Astrocyte (in vitro differentiated cells and primary cell): ENCODE measurements around the gene MYT1. TPM values are rescaled to one million over a fixed set of nuclear protein-coding genes. Genes with fewer than 3 reads are reported as not detected.

Experiments used
- DNase-seq: peaks from one replicate; pipeline ENCODE4 v3.0.0-alpha.2; 2010; ENCODE audit warnings: low read depth
- FAIRE-seq: peaks from 2 replicates; lab custom pipeline; 2011; peaks lifted over from hg19 to GRCh38; lab: Jason Lieb, UNC
- H2AFZ ChIP-seq: 2 replicates; pipeline ENCODE4 v1.6.0; 2012; ENCODE audit warnings: low read depth, low read length, inconsistent platforms
- H3K27ac ChIP-seq: 2 replicates; pipeline ENCODE4 v1.5.1; 2011; ENCODE audit warnings: low read depth, low read length, inconsistent platforms
- H3K27me3 ChIP-seq: 2 replicates; pipeline ENCODE4 v1.6.0; 2011; ENCODE audit warnings: low read length, inconsistent platforms; ENCODE audit not compliant: insufficient read depth
- H3K36me3 ChIP-seq: 2 replicates; pipeline ENCODE4 v1.5.1; 2011; ENCODE audit warnings: low read length, inconsistent platforms; ENCODE audit not compliant: insufficient read depth
- H3K4me1 ChIP-seq: 2 replicates; pipeline ENCODE4 v1.5.1; 2011; ENCODE audit warnings: low read length, inconsistent platforms; ENCODE audit not compliant: insufficient read depth
- H3K4me2 ChIP-seq: 2 replicates; pipeline ENCODE4 v1.6.0; 2012; ENCODE audit warnings: low read length, inconsistent platforms
- H3K4me3 ChIP-seq: 2 replicates; pipeline ENCODE4 v1.5.1; 2011; ENCODE audit warnings: low read depth, mild to moderate bottlenecking, low read length, inconsistent platforms; ENCODE audit not compliant: insufficient read depth
- H3K79me2 ChIP-seq: 2 replicates; pipeline ENCODE4 v1.6.0; 2012; ENCODE audit warnings: mild to moderate bottlenecking, low read length, inconsistent platforms; ENCODE audit not compliant: insufficient read depth
- H3K9ac ChIP-seq: 2 replicates; pipeline ENCODE4 v1.6.0; 2012; ENCODE audit warnings: mild to moderate bottlenecking, low read length, inconsistent platforms
- H3K9me3 ChIP-seq: 2 replicates; pipeline ENCODE4 v1.5.1; 2012; ENCODE audit warnings: low read depth, mild to moderate bottlenecking, low read length, inconsistent platforms; ENCODE audit not compliant: insufficient read depth
- H4K20me1 ChIP-seq: 2 replicates; pipeline ENCODE4 v1.6.0; 2012; ENCODE audit warnings: low read length, inconsistent platforms; ENCODE audit not compliant: insufficient read depth
- H3K27ac Mint-ChIP-seq: one replicate; pipeline ENCODE4 v1.8.0; 2021; ENCODE audit warnings: mild to moderate bottlenecking, mixed read lengths; ENCODE audit not compliant: unreplicated experiment
- H3K27me3 Mint-ChIP-seq: one replicate; pipeline ENCODE4 v1.8.0; 2021; ENCODE audit warnings: low read depth, mixed read lengths; ENCODE audit not compliant: unreplicated experiment
- H3K36me3 Mint-ChIP-seq: one replicate; pipeline ENCODE4 v1.8.0; 2021; ENCODE audit warnings: low read depth, mixed read lengths; ENCODE audit not compliant: unreplicated experiment
- H3K4me1 Mint-ChIP-seq: one replicate; pipeline ENCODE4 v1.8.0; 2021; ENCODE audit warnings: low read depth, mixed read lengths; ENCODE audit not compliant: unreplicated experiment
- H3K4me3 Mint-ChIP-seq: one replicate; pipeline ENCODE4 v1.8.0; 2021; ENCODE audit warnings: mild to moderate bottlenecking, moderate library complexity, mixed read lengths; ENCODE audit not compliant: unreplicated experiment
- H3K9me3 Mint-ChIP-seq: one replicate; pipeline ENCODE4 v1.8.0; 2021; ENCODE audit warnings: mild to moderate bottlenecking, mixed read lengths; ENCODE audit not compliant: unreplicated experiment
- CTCF ChIP-seq: IDR thresholded peaks from 2 replicates; pipeline ENCODE4 v1.5.1; 2011; ENCODE audit warnings: low read depth, mild to moderate bottlenecking, inconsistent platforms, low read length, moderate library complexity; ENCODE audit not compliant: insufficient read depth
- EZH2 ChIP-seq: IDR thresholded peaks from 2 replicates; pipeline ENCODE4 v1.6.1; 2012; ENCODE audit warnings: mild to moderate bottlenecking, low read length, inconsistent platforms; ENCODE audit not compliant: insufficient read depth
- total RNA-seq: library from RNA; stranded (reverse); gene quantifications from 2 replicates; pipeline ENCODE4 v1.2.1, GENCODE V29; 2021

MYT1 gene
- total RNA-seq, 1 donor from 2014 or later: not detected

GRCh38 chr20:64144144-64144912, 19.9 kb upstream of the MYT1 start:
- Histone ChIP-seq H3K27me3 (peaks cover 12% of the 10 kb centered on the region), H3K27ac (no peak overlapping the region), H3K4me2 (no peak overlapping the region), H2AFZ (no peak overlapping the region), H3K9me3 (peaks cover 6% of the 10 kb centered on the region), H3K9ac (no peak overlapping the region), H3K4me1 (no peaks in the 10 kb centered on the region), H3K79me2 (no peaks in the 10 kb centered on the region), H4K20me1 (no peaks in the 10 kb centered on the region), H3K4me3 (no peak overlapping the region), H3K36me3 (no peaks in the 10 kb centered on the region)
- Mint-ChIP-seq H3K27me3 (peaks cover 28% of the 10 kb centered on the region), H3K27ac (no peak overlapping the region), H3K36me3 (peaks cover 2% of the 10 kb centered on the region), H3K9me3 (peaks cover 12% of the 10 kb centered on the region), H3K4me1 (no peaks in the 10 kb centered on the region), H3K4me3 (no peak overlapping the region)
- TF ChIP-seq CTCF: no peak
- TF ChIP-seq EZH2: no peak
- FAIRE-seq (no peak), DNase-seq (no peak)

GRCh38 chr20:64145458-64146300, 18.6 kb upstream of the MYT1 start:
- Histone ChIP-seq H3K79me2 (no peaks in the 10 kb centered on the region), H2AFZ (no peak overlapping the region), H3K4me1 (no peaks in the 10 kb centered on the region), H4K20me1 (no peaks in the 10 kb centered on the region), H3K36me3 (no peaks in the 10 kb centered on the region), H3K27ac (no peak overlapping the region), H3K9me3 (peaks cover 6% of the 10 kb centered on the region), H3K9ac (no peak overlapping the region), H3K4me2 (no peak overlapping the region), H3K4me3 (no peak overlapping the region), H3K27me3 (peaks cover 6% of the 10 kb centered on the region)
- TF ChIP-seq EZH2 (no peak), CTCF (peak; percentile 10)
- no peaks in the 10 kb centered on the region for H3K4me1 Mint-ChIP-seq
- no peak overlapping the region for H3K27ac Mint-ChIP-seq
- DNase-seq: no peak
- H3K9me3 Mint-ChIP-seq: peaks cover 15% of the 10 kb centered on the region
- FAIRE-seq: no peak
- H3K36me3 Mint-ChIP-seq: peaks cover 2% of the 10 kb centered on the region
- no peak overlapping the region for H3K4me3 Mint-ChIP-seq
- peaks cover 26% of the 10 kb centered on the region for H3K27me3 Mint-ChIP-seq
